Ureter (tissue), 1 donor: ENCODE measurements around the gene EMID1. TPM values are rescaled to one million over a fixed set of nuclear protein-coding genes. Genes with fewer than 3 reads are reported as not detected.

ENCODE experiments used
- total RNA-seq: library from RNA; stranded (reverse); gene quantifications from one replicate; pipeline ENCODE4 v1.2.4, GENCODE V29; 2023
- donor health status: DM: yes; HTN: yes; CAD: no.

The EMID1 gene
- total RNA-seq, 1 donor from 2014 or later: 2.4 TPM

Other genes with a start within 250 kb of the EMID1 start
- gene C22orf31, start 144.1 kb upstream of the EMID1 start, total RNA-seq: not detected
- gene KREMEN1, start 132.9 kb upstream of the EMID1 start, total RNA-seq: 16.5 TPM
- 24.4 TPM for gene RHBDD3, start 62.1 kb downstream of the EMID1 start, total RNA-seq
- 284 TPM for gene EWSR1, start 62.4 kb downstream of the EMID1 start, total RNA-seq
- 15.6 TPM for gene GAS2L1, start 100.8 kb downstream of the EMID1 start, total RNA-seq
- gene RASL10A, start 109.8 kb downstream of the EMID1 start, total RNA-seq: 5.3 TPM
- 173 TPM for gene AP1B1, start 182.7 kb downstream of the EMID1 start, total RNA-seq
- gene RFPL1, start 232.7 kb downstream of the EMID1 start, total RNA-seq: not detected